ENCODE results near the gene SHROOM2.

SHROOM2 gene

DNA sequence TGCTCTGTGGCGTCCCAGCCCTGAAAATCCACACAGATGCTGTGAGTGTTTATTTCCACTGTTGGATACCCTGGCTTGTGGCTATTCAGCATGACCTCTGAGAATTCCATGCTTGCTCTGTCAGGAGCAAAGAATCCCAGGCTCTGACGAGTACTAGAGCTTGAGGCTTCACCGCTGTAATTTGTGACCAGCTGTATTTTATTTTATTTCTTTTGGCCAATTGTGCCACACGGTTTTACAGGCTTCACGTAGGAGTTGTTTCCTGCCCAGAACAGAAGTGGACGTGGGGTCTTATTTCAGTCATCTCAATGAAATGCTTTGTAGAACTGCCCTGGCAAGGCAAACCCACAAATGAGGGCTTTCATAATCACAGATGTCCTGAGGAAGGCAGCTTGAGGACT lies 111.5 kb downstream of the SHROOM2 start:
- no peak for DNase-seq (ENCODE audit: low spot score)

- DNase-seq (ENCODE audit: low spot score): peak; percentile 36
Observed at GRCh38 chrX:9899640-9900111, 113.4 kb downstream of the SHROOM2 start.

GRCh38 chrX:9902656-9903055 lies 116.4 kb downstream of the SHROOM2 start:
- DNase-seq (ENCODE audit: low spot score): no peak

DNA sequence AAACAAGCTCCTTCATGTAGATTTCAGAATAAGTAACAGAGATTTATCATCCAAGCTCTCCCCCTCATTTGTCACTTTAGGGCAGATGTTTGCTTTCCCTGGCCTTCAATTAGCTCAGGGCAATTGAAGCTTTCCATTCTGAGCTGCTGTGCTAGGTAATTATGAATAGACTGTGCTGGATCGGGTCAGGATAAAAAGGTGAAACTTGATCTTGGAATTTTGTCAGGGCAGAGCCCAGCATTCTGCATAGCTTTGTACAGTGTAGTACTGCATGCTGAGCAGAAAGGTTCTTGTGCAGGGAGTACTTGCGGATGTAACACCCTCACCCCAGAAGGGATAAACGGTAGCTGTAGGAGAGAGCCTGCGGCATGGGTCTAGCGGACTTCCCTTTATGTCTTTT lies 116.9 kb downstream of the SHROOM2 start:
- DNase-seq (ENCODE audit: low spot score): no peak

DNA sequence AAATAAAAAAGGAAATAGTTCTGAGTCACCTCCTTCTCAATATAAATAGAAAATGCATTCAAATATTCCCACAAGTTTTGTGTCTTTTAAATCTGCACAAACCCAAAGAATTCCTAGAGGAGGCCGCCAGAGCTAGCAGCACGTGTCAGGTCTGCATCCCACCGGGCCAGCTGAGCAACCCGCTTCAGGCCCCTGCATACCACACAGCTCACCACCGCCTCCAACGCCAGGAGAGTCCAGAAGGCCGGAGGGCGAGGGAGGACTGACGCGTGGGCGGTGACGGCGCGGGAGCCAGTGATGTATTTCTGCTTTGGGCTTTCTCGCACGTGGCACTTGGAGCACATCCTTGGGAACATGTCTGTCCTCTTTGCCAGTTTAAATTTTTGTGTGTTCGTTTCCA lies 119.1 kb downstream of the SHROOM2 start:
- DNase-seq (ENCODE audit: low spot score): no peak

DNA sequence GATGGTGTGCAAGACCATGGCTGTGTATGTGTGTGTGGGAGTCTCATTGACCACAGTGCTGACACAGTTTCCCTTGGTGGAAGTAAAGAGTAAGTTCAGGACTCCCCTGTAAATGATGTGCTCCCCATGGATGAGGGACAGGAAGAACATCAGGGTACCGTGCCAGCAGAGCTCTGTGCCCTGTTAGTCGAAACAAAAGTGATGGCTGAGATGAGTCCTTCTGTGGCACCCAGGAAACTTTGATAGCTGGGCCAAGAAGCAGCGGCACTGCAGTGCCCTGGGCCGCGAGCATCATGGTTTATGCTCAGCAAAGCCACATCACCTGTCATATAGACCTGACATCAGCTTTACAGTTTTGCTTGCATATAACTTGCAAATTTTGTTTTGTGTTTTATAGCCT lies 119.5 kb downstream of the SHROOM2 start:
- DNase-seq (ENCODE audit: low spot score): no peak

DNA sequence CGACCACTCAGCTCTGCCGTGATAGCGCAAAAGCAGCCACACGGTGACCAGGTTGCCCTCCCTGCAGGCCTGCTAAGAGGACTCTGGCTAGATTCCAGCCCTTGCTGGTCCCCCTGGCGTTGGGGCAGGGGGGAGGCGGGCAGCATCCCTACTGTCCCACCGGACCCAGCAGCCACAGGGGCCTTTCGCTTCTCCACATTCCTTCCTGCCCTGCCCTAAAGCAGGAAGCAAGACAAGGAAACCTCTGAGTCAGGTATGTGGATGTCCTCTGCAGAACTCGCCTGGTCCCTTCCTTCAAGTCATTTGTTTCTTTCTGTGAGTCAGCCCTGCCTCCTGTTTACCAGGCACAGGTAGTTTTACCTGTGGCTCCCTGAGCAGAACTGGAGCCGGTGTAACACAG lies 120.7 kb downstream of the SHROOM2 start:
- no peak for DNase-seq (ENCODE audit: low spot score)

DNA sequence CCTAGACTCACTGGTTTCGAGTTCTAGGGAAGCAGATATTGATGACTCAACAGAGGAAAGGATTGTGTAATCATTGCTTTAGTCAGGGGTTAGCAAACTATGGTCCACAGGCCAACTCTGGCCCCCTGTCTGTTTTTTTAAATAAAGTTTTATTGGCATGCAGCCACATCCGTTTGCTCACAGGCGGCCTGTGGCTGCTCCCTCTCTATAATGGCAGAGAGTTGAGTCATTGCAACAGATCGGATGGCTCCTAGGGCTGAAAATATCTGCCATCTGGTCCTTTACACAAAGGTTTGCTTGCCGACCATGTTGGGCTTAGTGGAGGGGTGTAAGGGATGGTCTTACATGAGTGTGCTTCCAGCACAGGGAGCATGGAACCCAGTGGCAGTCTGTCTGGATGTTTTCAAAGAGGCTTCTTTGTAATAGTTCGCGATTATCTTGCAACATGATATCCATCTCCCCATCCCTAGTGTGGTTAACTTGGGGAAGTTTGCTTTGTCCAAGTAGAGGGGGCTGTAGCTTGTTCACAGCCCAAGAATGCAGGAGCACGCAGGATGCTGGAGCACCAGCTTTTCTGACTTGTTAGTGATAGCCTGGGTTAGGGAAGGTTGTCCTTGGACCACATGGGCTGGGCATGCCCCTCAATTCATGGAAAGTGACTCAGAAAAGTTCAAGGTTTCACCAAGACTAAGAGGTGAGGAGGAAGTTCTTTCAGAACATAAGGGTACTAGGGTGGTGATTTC lies 121.6 kb downstream of the SHROOM2 start:
- DNase-seq (ENCODE audit: low spot score): peak; percentile 7

DNA sequence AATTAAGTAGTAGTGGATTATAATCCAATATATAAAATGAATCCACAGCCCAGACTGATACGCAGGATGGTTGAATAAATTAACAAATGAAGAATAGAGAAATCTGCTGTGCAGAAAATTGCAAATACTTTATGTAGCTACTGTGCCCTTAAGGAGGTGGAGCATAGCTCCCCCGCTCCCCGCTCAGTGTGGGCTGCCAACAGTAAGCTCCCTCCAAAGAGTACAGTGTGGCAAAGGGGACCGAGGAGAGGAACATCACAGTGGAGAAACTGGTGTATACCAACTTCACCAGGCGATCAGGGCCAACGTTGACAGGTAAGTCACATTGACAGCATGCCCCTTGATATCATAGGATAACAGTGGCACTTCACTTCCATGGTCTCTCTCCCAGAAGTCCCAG lies 123.0 kb downstream of the SHROOM2 start:
- no peak for DNase-seq (ENCODE audit: low spot score)

GRCh38 chrX:9911487-9911886 lies 125.3 kb downstream of the SHROOM2 start:
- no peak for DNase-seq (ENCODE audit: low spot score)

GRCh38 chrX:9912351-9913145 lies 126.3 kb downstream of the SHROOM2 start:
- no peak for DNase-seq (ENCODE audit: low spot score)

DNA sequence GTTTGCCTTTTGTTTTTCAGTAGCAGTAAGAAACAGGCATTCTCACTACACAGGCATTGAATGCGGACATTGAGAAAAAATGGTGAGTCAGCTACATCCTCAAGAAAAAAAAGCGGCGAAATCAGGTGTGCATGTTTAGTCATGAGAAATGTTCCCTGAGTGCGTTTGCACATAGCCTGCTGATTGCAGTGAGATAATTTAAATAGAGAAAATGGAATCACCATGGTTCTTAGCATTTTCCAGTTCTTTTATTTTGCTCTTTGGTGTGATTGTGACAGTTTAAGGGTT lies 126.9 kb downstream of the SHROOM2 start:
- DNase-seq (ENCODE audit: low spot score): no peak

DNA sequence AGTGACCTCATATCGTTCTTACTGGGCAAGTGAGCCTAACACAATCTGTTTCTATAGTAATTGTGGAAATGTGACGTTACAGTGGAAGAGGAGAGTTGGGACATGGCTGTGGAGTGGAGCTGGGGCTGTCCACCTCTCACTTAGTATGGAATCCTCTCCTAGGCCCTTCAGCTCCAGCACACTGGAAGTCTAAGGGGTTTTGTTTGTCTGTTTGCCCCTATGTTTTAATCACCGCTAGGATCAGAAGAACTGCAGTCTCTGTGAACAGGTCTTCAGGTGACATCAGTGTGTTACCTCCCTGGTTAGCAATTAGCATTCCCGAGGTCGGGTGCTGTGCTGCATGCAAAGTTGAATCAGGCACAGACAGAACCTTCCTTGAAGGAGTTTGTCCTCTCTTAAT lies 131.6 kb downstream of the SHROOM2 start:
- DNase-seq (ENCODE audit: low spot score): no peak

DNA sequence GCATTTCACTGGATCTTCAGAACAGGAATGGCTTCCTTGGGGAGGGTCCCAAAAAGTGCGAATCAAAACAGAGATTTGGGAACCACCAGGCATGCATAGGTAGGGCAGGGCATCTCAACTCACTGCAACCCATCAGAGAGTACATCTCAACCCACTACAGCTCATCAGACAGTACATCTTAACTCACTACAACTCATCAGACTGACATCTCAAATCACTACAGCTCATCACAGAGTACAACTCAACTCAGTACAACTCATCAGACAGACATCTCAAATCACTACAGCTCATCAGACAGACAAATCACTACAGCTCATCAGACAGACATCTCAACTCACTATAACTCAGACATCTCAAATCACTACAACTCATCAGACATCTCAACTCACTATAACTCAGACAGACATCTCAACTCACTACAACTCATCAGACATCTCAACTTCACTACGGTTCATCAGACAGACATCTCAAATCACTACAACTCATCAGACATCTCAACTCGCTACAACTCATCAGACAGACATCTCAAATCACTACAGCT lies 133.5 kb downstream of the SHROOM2 start:
- no peak for DNase-seq (ENCODE audit: low spot score)

GRCh38 chrX:9921407-9921806 lies 135.2 kb downstream of the SHROOM2 start:
- no peak for DNase-seq (ENCODE audit: low spot score)

DNA sequence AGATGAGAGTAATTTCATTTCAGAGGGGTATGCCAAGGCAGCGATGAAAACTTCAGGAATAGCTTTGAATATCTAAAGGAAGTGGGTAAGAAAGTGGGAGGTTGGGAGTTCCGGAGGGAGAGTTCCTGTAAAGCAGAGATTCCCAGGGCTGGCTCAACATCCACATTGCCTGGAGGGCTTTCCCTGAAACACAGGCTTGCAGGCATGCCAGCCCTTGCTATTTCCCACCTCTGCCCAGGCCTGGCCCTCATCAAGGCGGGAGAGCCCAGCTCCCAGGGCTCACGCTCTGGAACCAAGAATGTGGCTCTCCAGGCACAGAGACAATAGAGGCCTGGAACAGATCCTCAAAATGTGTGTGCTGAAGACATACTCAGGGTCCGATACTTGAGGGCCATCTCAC lies 137.1 kb downstream of the SHROOM2 start:
- no peak for DNase-seq (ENCODE audit: low spot score)

DNA sequence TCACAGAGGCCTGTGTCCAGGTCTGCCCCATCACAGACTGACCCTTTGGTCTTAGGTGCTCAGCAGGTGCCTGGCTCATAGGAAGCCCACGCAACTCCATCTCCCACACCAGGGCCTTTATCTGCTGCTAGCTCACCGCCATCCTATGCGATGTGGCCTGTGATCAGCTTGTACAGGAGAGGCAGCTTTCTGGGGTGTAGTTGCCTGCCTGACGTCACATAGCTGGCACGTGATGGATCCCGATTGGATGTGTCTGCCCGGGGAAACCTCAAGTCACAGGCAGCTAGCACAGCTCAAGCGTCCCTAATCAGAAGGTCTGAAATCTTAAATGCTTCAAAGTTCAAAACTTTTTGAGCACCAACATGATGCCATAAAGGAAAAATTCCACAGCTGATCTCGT lies 139.8 kb downstream of the SHROOM2 start:
- DNase-seq (ENCODE audit: low spot score): no peak

DNA sequence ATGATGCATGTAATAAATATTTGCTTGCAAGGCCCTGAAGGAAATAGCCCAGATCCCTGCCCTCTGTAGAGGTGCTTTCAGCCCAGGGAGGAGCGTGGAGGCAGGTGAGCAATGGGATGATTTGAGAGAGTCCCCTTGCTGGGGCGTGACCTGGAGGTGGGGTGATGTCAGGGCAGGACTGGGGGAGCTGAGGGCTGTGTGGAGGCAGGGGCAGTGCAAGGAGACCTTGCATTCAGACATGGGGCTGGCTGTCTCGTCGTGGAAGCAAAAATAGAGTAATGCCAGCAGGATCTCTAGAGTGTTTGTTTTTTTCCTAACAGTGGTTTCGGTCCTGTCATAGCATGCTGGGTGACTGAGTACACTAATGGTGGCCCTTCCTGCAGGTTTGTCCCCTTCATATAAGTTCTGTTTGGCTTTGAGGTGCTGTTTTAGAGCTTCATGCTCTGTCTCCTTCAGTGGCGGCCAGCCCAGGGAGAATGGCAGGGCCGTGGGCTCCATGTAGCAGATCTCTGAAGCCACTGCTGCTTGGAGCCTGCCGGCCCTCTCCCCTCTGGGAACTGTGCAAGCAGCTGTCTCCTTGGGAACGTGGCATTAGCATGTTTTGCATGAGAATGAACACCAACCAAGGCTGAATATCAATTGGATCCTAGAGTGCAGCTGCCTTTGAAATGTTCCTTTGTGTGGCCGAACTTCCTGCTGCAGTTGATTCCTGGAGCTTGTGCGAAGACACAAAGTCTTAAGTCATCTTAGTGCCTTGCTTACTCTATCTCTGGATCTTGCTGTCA lies 141.7 kb downstream of the SHROOM2 start:
- DNase-seq (ENCODE audit: low spot score): no peak

- no peak for DNase-seq (ENCODE audit: low spot score)
Observed at GRCh38 chrX:9935436-9935835, 149.2 kb downstream of the SHROOM2 start.

DNA sequence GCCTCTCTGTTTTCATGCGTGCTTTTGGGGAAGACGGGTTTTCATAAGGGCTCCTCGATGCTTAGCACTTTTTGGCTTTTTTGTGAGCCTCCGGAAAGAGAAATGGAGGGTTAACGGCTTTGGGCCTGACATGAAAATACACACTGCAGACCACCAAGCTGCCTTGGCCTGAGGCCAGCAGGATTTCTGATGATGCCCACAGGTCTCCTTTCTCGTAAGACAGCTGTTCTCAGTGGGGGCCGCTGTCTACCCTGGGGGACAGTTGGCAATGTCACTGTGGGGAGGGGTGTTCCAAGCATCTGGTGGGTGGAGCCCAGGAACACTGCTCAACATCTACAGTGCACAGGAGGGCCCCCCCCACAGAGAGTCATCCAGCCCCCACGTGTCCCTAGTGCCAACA lies 151.5 kb downstream of the SHROOM2 start:
- DNase-seq (ENCODE audit: low spot score): no peak

DNA sequence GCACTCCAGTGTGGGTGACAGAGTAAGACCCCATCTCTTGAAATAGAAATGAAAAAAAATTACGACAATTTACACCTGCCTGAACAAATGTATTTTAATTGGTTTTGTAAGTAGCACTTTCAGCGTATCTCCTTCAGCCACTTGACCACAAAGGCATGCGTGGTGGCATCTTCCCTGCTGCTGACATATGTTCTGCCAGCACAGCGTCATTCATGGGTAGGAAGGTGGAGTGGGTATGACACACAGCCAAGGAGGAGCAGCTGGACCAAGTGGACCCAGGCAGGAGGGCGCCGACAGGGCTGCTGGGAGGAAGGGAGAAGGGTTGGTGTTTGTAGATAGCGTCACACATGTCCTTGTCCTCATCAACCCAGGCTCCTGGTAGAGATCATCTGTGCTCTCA lies 152.3 kb downstream of the SHROOM2 start:
- no peak for DNase-seq (ENCODE audit: low spot score)

- DNase-seq (ENCODE audit: low spot score): no peak
Observed at GRCh38 chrX:9940421-9940820, 154.2 kb downstream of the SHROOM2 start.

DNA sequence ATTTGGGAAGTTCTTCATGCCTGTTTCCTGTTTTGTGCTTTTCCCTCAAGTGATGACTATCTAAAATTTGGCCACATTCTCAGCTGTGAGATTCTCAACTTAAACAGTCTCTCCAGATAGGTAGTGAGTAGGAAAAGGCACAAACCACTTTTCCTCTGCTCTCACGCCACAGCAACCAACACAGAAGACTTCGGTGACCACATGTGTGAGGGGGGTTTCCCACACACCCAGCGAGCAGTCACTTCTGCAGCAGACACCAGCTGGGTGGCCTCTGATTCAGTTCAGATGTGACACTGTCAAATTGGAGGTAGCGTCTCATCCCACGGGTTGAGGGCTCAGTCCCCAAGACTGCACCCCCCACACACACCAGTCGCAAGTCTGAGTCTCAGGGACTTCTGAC lies 155.9 kb downstream of the SHROOM2 start:
- DNase-seq (ENCODE audit: low spot score): peak; percentile 81
